T1000 (cell line): ENCODE measurements around the gene AGER.
"Not testable (repeated sequence)": the region's sequence is repeated elsewhere in the genome, so short reads cannot be mapped to it uniquely, and the experiment has no call there.

Source experiments
- DNase-seq: peaks from one replicate; lab custom pipeline; 2025; ENCODE audit warnings: mixed read lengths; lab: John Stamatoyannopoulos, UW

AGER gene

GRCh38 chr6:32148289-32149091, 35.6 kb downstream of the AGER start:
- DNase-seq, result no peak

- DNase-seq, result no peak
Observed at GRCh38 chr6:32147401-32148132, 36.5 kb downstream of the AGER start.

GRCh38 chr6:32146687-32147086, 37.4 kb downstream of the AGER start:
- no peak for DNase-seq

GRCh38 chr6:32146287-32146686, 37.8 kb downstream of the AGER start:
- DNase-seq, result no peak

GRCh38 chr6:32144238-32144637, 39.8 kb downstream of the AGER start:
- not testable (repeated sequence) for DNase-seq

GRCh38 chr6:32140420-32141046, 43.5 kb downstream of the AGER start:
- DNase-seq, result no peak

- no peak for DNase-seq
Observed at GRCh38 chr6:32139590-32139989, 44.5 kb downstream of the AGER start.

GRCh38 chr6:32137454-32137853, 46.6 kb downstream of the AGER start:
- no peak for DNase-seq

GRCh38 chr6:32133786-32134185, 50.3 kb downstream of the AGER start:
- DNase-seq, result no peak

GRCh38 chr6:32132110-32132509, 51.9 kb downstream of the AGER start:
- no peak for DNase-seq

GRCh38 chr6:32131439-32131948, 52.6 kb downstream of the AGER start:
- DNase-seq, result no peak
